Stimulated activated CD8-positive, alpha-beta memory T cell treated with anti-CD3 and anti-CD28 coated beads, Interleukin-2, amount 100 ng/mL, for 48 hours (primary cell): Measurements from ENCODE around the gene GET3.
A peak's percentile ranks its signal among the peaks of the same experiment; 100 is the strongest.

Experiments
- DNase-seq, 2 donors: peaks; one replicate each; pipeline ENCODE4 v3.0.0-alpha.2; 2020; ENCODE audit warnings: low read depth in 2 of 2

Gene GET3

DNA sequence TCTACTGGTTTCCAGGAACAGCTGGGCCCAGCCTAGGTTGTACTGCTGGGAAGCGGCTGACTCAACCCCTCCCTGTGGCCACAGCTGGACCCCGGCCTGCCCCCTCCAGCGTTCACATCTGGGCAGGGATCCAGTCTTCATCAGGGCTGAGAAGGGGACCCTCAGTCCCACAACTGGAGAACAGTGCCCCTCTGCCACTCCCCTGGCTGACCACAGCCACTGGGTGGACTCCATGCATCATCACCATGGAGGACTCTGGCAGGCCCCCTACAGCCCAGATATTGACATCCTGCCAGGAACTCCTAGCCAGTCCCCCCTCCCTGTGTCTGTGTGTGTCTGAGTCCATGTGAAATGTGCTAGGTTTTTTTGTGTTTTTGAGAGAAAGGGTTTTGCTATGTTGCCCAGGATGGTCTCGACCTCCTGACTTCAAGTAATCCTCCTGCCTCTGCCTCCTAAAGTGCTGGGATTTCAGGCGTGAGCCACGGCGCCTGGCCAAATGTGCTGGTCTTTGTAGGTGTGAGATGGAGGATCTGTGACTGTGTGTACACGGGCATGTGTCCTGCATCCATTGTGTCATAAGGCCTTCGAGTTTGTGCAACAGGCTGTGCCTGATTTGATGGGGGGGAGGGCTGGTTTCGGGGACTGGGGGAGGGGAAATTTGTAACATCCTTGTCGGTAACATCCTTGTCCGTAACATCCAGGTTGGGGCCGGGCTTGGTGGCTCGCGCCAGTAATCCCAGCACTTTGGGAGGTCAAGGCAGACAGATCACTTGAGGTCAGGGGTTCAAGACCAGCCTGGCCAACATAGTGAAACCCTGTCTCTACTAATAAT lies 42.1 kb downstream of the GET3 start:
- no peak for DNase-seq

DNA sequence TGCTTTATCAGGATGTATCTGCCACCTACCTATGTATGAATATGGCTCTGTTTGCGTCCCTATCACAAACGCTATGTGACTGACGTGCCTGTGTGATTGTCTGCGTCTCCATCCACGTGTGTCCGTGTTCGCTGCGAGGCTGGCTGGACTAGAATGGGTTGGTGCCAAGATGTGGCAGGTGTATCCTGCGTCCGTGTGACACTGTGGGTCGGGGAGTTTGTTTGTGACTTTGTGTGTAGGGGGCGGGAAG lies 44.8 kb downstream of the GET3 start:
- DNase-seq = no peak

DNA sequence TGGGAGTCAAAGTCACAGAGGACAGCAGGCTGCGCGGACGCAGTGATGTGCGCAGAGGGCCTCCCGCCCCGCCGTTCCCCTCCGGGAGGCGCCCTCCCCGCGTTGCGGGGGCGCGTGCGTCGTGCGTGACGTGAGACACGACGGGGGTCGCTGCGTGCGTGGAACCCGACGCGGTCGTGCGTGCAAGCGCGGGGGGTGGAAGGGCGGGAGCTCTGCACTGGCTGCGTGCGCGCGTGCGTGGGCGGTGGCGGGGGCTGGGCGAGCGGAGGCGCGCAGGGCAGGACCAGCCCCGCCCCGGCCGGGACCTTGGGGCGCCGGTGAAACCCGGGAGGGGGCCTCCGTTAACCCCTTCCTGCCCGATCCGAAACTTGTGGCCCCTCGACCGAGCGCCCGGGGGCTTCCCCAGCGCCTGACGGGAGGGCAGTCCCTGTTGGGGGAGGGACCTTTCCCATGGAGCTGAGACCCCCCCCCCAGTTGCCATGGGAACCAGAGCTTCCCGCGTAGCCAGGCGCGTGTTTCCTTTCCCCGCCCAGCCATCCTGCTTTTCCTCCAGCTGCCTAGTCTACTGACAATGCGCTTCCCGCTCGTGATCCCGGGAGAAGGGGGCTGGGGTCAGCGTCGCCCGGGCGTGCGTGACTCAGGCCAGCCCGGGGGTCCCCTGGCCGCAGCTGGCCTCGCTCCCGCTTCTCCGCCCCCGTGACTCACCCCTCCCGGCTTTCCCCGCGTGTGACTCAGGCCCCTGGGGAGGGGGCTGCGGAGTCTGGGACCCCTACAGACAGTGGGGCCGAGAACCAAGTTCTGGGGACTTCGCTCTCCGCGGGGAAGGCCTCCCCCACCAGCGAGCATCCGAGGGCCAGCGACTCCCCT lies 45.4 kb downstream of the GET3 start:
- peak; percentile 89 to 95 for DNase-seq

DNA sequence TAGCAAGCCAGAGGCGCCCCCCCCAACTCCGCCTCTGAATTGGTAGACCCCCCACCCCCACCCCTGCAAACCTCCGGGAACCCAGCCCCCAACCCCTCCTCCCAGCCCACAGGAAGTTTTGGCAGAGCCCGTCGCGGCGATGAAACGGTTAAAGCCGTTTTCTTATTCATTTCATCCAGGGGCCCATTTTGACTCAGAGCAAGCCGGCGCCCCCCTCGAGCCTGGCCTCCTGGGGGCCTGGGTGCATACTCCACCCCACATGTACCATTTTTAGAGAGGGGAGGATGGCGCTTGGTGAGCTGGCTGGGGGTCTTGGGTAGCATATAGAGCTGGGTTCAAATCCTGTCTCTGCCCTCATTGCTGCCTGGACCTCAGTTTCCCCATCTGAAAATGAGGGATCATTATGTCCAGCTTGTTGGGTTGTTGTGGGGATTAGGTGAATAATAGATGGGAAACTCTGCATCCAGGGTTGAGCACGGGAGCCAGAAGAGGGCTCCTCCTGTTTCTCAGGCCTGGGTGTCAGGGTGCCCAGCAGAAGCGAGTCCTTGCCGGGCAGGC lies 46.1 kb downstream of the GET3 start:
- DNase-seq = peak in 1 of 2 donors; percentile 71

DNA sequence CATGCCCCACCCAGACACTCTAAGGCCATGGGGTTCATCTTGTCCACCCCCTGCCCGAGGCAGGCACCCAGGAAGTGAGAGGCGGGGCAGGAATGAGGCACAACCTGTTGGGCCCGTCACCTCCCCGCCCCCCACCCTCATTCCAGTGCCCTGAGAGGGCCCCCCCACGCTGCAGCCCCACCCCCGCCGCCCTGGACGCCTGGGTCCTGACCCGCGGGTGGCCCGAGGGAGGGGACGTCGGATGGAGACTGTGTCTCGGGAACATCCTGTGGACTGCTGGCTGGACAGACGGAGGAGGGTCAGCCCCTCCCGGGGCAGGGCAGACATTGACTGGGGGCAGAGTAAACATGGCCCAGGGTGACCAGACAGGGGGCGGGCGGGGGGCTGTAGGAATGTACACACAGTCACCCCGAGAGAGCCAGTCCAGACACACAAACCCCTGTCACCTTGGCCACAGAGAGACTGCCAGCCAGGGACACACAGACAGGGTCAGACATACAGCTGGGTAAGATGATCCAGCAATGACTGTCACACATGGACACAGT lies 46.6 kb downstream of the GET3 start:
- DNase-seq = no peak

DNA sequence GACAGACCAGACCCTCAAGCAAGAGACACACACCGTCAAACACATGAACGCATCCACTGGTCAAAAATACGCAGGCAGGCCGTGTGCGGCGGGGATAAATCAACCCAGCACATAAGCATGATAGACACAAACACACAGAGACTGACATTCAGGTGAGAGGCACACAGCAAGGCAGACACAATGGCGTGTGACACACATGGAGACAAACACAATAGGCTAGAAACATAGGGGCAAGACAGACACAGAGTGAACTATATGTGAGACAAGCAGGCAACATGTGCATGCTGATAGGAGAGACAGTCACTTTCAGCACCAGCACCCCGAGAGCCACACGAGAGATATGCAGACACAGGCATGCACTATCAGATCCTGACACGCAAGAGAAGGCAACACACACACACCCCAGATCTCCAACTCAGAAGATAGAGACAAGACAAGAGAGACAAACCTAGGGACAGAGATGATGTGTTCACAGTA lies 47.1 kb downstream of the GET3 start:
- DNase-seq = no peak

DNA sequence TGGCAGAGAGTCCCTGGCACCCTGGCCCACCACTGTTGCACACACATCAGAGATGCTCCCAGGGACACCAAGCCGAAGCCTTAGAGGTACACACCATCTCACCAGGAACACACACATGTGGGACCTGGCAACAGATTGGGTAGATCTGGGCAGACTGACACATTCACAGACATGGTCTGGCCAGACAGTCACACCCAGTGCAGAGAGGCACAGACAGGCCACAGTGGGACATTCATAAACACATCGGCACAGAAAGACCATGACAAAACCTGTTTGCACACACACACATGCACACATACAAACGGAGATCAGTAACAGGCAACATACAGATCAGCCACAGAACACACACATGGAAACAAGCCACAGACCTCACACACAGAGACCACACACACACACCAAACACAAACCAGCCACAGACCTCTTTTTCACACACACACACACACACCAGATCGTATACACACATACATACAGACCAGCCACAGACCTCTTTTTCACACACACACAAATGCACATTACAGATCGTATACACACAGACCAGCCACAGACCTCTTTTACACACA lies 47.7 kb downstream of the GET3 start:
- DNase-seq = no peak

DNA sequence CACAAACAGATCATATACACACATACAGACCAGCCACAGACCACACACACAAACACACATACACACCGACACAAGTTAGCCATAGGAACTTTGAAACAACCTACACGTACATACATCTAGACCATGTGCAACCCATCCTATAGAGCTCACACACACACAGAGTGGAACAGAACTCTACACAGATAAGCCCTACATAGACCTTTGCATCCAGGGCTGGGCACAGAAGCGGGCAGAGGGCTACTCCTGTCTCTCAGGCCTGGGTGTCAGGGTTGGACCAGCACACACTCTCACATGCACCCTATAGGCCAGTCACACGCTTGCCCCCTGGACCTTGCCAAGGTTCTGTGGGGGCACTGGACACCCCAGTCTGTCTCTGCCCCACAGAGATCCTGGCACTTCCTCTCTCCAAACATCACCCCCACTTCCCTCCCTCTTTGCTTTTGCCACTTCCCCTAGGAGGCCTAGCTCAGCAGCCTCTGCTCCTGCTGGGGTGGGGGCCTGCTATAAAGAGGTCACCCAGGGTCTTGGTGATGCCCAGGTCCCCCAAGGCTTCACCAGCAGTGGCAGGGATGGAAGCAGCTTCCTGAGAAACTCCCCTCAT lies 48.2 kb downstream of the GET3 start:
- no peak for DNase-seq

DNA sequence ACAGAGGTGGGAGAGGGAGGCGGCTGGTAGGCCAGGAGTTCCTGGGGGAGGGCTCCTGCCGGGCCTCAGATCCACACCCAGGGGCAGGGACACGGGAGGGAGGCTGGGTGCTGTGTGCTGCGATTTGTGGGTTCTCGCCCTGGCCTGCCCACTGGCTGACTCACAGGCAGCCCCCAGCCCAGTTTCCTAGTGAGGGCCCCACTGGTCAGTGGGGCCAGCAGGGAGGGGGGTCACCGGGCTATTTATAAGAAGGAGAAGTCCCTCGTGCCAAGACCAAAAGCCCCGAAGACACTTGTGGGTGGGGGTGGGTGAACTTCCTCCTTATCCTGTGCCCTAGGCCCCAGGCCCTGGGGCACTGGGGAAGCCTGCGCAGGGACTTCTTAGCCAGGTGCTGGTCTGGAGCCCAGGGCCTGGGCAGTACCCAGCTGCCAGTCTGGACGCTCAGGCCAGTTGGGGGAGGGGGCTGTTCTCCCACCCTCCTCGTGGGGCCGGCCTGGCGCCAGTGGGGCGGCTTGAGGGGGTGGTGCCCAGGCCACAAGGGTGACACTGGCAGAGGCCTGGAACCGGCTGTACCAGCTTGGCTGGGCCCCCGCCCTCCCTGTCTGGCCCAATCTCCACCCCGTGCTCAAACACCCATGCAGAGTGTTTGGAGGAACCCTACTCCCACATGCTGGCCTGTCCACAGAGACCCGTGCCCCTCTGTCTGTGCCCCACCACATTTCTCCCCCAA lies 49.0 kb downstream of the GET3 start:
- DNase-seq = no peak

DNA sequence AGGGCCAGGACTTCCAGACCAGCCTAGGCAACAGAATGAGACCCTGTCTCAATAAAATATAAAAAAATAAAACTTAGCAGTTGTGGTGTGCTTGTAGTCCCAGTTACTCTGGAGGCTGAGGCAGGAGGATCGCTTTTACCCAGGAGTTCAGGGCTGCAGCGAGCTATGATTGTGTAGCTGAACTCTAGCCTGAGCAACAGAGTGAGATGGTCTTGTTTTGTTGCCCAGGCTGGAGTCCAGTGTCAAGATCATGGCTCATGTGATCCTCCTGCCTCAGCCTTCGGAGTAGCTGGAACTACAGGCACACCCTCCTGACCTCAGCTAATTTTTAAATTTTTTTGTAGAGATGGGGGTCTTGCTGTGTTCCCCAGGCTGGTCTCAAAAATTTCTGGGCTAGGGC lies 49.7 kb downstream of the GET3 start:
- DNase-seq = no peak

DNA sequence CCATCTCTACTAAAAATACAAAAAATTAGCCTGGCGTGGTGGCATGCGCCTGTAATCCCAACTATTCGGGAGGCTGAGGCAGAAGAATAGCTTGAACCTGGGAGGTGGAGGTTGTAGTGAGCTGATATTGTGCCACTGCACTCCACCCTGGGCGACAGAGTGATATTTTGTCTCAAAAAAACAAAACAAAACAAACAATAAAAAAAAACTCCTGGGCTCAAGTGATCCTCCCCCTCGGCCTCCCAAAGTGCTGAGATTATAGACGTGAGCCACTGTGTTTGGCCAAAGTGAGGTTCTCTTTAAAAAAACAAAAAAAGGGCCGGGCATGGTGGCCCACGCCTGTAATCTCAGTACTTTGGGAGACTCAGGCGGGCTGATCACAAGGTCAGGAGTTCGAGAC lies 50.2 kb downstream of the GET3 start:
- no peak for DNase-seq

DNA sequence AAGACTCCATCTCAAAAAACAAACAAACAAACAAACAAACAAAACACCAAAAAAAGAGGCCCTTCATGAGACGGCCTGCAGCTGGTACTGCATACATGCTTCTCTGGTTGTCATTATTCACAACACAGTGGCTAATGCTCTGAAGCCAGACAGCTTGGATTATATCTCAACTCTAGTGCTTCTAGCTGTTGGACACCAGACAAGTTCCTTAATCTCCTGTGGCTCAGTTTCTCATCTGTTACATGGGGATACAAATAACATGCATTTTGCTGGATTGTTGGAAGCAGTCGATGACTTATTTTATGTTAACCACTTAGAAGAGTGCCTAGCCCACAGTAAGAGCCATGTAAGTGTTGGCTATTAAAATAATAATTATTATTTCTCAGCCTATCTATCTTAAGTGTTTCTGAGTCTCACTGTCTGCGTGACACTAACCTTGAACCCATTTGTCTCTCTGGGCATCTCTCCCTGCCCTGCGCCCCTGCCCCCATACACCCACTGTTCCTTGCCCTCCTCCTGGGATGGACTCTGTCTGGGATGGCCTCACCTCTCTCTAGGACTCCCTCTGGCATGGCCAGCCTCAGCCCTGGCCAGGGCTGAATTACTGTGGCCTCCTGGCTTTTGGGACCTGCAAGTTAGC lies 50.9 kb downstream of the GET3 start:
- no peak for DNase-seq

DNA sequence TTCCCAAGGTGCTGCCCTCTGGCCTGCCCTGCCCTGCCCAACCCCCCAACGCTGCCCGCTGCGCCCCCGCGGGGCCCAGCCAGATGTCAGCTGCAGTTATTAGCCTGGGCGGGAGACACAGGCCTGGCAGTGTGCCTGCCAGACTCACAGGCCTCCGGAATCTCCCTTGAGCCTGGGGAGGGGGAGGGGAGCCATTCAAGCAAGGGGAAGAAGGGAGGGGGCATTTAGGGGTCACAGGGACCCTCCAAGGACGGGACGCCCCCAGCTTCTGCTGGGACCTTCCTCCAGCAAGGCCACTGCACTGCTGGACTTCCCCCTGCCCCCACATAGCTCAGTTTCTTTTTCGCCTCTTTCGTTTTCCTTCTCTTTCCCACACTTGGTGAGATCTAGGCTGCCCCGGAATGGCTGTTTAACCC lies 51.4 kb downstream of the GET3 start:
- DNase-seq = no peak

DNA sequence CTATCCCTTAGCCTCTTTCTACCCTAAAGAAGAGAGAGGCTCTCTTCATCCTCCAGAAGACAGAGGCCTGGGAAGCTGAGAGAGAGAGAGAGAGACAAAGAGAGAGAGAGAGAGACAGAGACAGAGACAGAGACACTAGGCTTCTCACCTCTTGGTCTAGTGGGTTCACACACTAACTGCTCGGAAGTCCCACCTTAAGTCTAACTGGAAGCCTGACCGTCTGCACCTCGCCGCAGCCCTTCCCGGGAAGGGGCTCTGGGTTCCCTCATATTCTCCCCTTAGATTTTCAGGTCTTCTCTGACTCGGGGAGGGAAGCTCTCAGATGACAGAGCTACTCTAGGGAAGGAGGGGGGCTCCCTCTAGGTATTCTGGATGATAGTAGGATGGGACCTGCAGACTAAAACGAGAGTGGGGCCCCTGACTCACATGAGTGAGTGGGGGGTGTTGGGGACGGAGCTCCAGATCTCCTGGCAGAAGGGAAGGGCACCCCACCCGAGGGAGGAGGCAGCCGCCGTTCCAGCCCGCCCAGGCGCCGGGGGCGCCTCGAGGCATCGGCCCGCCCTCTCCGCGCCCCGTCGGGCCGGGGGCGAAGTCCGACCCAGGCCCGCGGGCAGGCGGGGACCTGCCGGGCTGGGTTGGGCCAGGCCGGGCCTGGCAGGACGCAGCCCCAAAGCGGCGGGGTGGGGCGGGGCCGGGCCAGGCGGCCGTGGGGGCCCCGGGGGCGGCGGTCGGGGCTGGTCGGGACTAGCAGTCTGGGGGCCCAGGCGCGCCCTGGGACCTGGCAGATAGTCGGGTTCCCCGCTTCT lies 52.0 kb downstream of the GET3 start:
- no peak for DNase-seq

DNA sequence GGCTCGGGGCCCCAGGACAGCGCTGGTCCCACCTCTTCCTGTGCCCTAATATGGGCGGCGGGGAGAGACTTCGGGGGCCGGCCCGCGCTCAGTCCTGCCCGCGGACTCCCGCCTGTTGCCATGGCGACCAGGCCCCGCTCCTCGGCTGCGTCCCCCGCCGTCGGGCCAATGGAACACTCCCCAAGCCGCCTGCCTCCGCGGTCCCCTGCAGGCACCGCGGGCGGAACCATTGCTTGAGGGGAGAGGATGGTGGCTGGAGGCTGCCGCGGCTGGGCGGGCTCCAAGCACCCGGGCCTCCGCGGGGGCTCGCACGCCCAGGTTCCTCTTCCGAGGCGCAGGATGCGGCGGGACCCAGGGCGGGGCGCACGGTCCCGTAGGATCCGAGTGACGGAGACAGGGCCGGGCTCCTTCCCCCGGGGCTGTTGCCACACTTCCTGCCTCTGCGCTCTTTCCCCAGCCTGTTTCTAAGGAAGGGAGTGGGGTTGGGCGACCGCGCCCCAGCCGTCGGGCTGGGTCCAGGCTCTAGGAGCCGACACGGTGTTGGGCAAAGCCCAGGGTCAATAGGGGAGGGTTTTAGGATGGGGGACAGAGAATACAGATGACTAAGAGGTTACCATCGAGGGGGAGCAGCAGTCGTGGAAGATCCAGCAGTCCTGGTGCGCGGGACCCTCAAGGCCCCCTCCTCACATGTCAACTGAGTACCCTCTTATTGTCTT lies 52.8 kb downstream of the GET3 start:
- DNase-seq = peak; percentile 97 to 99

DNA sequence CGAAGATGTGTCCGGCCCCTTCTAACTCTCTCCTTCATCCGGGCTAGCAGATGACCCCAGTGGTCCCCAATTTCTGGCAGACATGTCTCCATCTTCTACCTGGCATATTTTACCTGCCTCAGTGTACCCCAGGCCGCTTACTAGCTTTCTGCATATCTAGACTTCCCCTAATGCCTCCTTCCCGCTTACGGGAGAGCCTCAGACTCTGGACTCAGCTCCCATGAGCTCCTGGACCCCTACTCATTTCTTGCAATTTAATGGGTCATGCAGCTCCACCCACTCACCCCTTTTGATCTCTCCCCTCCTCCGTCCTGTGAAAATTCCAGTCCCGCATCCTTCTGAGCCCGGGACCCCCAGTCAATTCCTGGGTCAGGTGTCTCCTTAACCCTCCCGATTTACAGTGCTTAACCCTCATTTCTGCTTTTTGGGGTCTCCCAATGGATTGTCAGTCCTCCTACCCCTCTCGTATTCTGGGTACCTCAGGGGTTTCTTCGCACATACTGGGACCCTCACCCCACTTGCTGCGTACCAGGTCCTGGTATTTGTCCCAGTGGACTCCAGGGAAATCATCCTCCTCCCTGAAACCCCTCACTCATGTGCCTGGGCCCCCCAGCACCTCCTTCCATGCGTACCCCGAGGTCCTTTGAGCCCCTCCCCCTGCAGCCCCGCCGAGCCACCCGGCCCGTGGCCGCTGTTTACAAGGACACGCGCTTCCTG lies 53.5 kb downstream of the GET3 start:
- DNase-seq = no peak

DNA sequence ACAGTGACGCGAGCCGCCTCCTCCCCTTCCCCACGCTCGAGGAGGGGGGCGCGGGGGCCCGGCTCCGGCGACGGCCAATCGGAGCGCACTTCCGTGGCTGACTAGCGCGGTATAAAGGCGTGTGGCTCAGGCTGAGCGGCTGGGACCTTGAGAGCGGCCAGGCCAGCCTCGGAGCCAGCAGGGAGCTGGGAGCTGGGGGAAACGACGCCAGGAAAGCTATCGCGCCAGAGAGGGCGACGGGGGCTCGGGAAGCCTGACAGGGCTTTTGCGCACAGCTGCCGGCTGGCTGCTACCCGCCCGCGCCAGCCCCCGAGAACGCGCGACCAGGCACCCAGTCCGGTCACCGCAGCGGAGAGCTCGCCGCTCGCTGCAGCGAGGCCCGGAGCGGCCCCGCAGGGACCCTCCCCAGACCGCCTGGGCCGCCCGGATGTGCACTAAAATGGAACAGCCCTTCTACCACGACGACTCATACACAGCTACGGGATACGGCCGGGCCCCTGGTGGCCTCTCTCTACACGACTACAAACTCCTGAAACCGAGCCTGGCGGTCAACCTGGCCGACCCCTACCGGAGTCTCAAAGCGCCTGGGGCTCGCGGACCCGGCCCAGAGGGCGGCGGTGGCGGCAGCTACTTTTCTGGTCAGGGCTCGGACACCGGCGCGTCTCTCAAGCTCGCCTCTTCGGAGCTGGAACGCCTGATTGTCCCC lies 54.2 kb downstream of the GET3 start, which contains the start of gene JUNB:
TSS of gene JUNB (plus strand) at position 142 of the 706 bp plus-strand sequence. CDS start at position 428, 286 bp downstream.
- peak; percentile 94 to 95 for DNase-seq
